Osteocyte (in vitro differentiated cells): Measurements from ENCODE around the gene ABI3BP. TPM values are rescaled to one million over a fixed set of nuclear protein-coding genes. Genes with fewer than 3 reads are reported as not detected.

Experiments used
- DNase-seq: peaks from one replicate; pipeline ENCODE4 v3.0.0; 2021; ENCODE audit warnings: mixed read lengths; ENCODE audit not compliant: unreplicated experiment; ENCODE audit errors: extremely low spot score
- H3K27ac Mint-ChIP-seq: one replicate; pipeline ENCODE4 v1.8.0; 2021; ENCODE audit warnings: mild to moderate bottlenecking, mixed read lengths; ENCODE audit not compliant: unreplicated experiment
- H3K27me3 Mint-ChIP-seq: one replicate; pipeline ENCODE4 v1.8.0; 2021; ENCODE audit warnings: mixed read lengths; ENCODE audit not compliant: unreplicated experiment
- H3K36me3 Mint-ChIP-seq: one replicate; pipeline ENCODE4 v1.8.0; 2021; ENCODE audit warnings: mixed read lengths; ENCODE audit not compliant: unreplicated experiment
- H3K4me1 Mint-ChIP-seq: one replicate; pipeline ENCODE4 v1.8.0; 2021; ENCODE audit warnings: mixed read lengths; ENCODE audit not compliant: unreplicated experiment
- H3K4me3 Mint-ChIP-seq: one replicate; pipeline ENCODE4 v1.8.0; 2021; ENCODE audit warnings: mild to moderate bottlenecking, moderate library complexity, mixed read lengths; ENCODE audit not compliant: unreplicated experiment
- H3K9me3 Mint-ChIP-seq: one replicate; pipeline ENCODE4 v1.8.0; 2021; ENCODE audit warnings: mixed read lengths; ENCODE audit not compliant: unreplicated experiment
- CTCF ChIP-seq: fragments of 200-600 bp; sonication (generic); IDR thresholded peaks from 2 replicates; pipeline ENCODE4 v1.5.0; 2021; ENCODE audit warnings: antibody characterized with exemption, mild to moderate bottlenecking, moderate library complexity
- total RNA-seq: library from RNA; stranded (reverse); gene quantifications from 2 replicates; pipeline ENCODE4 v1.2.1, GENCODE V29; 2021

The ABI3BP gene
- total RNA-seq, 1 donor from 2014 or later: 157 TPM

GRCh38 chr3:100830931-100831330 is 162.3 kb downstream of the ABI3BP start:
- H3K27ac Mint-ChIP-seq: no peak overlapping the region
- H3K4me1 Mint-ChIP-seq: no peaks in the 10 kb centered on the region
- no peak for DNase-seq
- H3K27me3 Mint-ChIP-seq: no peaks in the 10 kb centered on the region
- no peak for TF ChIP-seq CTCF
- no peaks in the 10 kb centered on the region for H3K9me3 Mint-ChIP-seq
- peaks cover 13% of the 10 kb centered on the region for H3K36me3 Mint-ChIP-seq
- no peak overlapping the region for H3K4me3 Mint-ChIP-seq

- Mint-ChIP-seq H3K36me3 (peaks cover 8% of the 10 kb centered on the region), H3K27ac (no peak overlapping the region), H3K4me3 (no peak overlapping the region), H3K27me3 (no peaks in the 10 kb centered on the region), H3K9me3 (no peaks in the 10 kb centered on the region), H3K4me1 (no peaks in the 10 kb centered on the region)
- no peak for TF ChIP-seq CTCF
- no peak for DNase-seq
Measured at GRCh38 chr3:100825574-100825973, 167.6 kb downstream of the ABI3BP start.

- no peaks in the 10 kb centered on the region for H3K27me3 Mint-ChIP-seq
- H3K9me3 Mint-ChIP-seq: peaks cover 3% of the 10 kb centered on the region
- no peak overlapping the region for H3K4me3 Mint-ChIP-seq
- peaks cover 5% of the 10 kb centered on the region for H3K4me1 Mint-ChIP-seq
- DNase-seq: no peak
- no peak overlapping the region for H3K27ac Mint-ChIP-seq
- TF ChIP-seq CTCF: no peak
- no peaks in the 10 kb centered on the region for H3K36me3 Mint-ChIP-seq
Measured at GRCh38 chr3:100815583-100815982, 177.6 kb downstream of the ABI3BP start.

GRCh38 chr3:100813828-100814227 is 179.4 kb downstream of the ABI3BP start:
- no peak for TF ChIP-seq CTCF
- H3K27ac Mint-ChIP-seq: no peak overlapping the region
- H3K4me1 Mint-ChIP-seq: peaks cover 17% of the 10 kb centered on the region
- H3K27me3 Mint-ChIP-seq: no peaks in the 10 kb centered on the region
- no peaks in the 10 kb centered on the region for H3K36me3 Mint-ChIP-seq
- H3K4me3 Mint-ChIP-seq: no peak overlapping the region
- DNase-seq: no peak
- peaks cover 3% of the 10 kb centered on the region for H3K9me3 Mint-ChIP-seq

GRCh38 chr3:100811779-100812507 is 181.3 kb downstream of the ABI3BP start:
- H3K36me3 Mint-ChIP-seq: peaks cover 2% of the 10 kb centered on the region
- TF ChIP-seq CTCF: no peak

More at GRCh38 chr3:100811779-100812507, 181.3 kb downstream of the ABI3BP start:
- peaks cover 3% of the 10 kb centered on the region for H3K9me3 Mint-ChIP-seq
- no peak overlapping the region for H3K4me3 Mint-ChIP-seq
- no peak for DNase-seq
- no peaks in the 10 kb centered on the region for H3K27me3 Mint-ChIP-seq
- peaks cover 17% of the 10 kb centered on the region for H3K4me1 Mint-ChIP-seq
- no peak overlapping the region for H3K27ac Mint-ChIP-seq
